ENCODE results near the gene CRABP2. TPM values are rescaled to one million over a fixed set of nuclear protein-coding genes. Genes with fewer than 3 reads are reported as not detected.

CRABP2 gene
- total RNA-seq, 1 donor from 2014 or later: 29.5 TPM

- no peak for DNase-seq (ENCODE audit: low read depth)
- TF ChIP-seq CTCF (IDR thresholded peaks at IDR 0.05; ENCODE audit: insufficient read depth, low read length, poor library complexity, severe bottlenecking): no peak
- H3K27me3 ChIP-seq (ENCODE audit: control insufficient read depth, insufficient read depth, low read length): no peaks in the 10 kb centered on the region
- H3K36me3 ChIP-seq (ENCODE audit: control insufficient read depth, insufficient read depth, low read length): no peaks in the 10 kb centered on the region
- no peak overlapping the region for H3K4me3 ChIP-seq (ENCODE audit: low read depth, low read length)
Observed at GRCh38 chr1:156721131-156721530, 15.7 kb upstream of the CRABP2 start.

DNA sequence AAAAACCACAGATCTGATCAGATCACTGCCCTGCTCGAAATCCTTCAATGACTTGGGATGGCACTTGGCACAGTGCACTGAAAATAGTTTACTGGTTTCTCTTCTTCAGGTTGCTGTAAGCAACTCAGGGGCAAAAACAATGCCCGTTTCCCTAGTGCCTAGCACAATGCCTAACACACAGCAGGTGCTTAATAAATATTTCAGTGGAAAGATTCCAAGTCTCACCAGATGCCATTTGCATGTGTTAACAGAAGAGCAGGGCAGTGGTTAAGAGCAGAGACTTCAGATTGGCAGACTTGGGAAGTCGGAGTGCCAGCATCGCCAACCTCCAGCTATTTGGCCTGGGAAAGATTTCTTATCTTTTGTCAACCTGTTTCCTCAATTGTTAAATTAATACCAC lies 12.0 kb upstream of the CRABP2 start:
- no peak overlapping the region for H3K4me3 ChIP-seq (ENCODE audit: low read depth, low read length)
- no peak for TF ChIP-seq CTCF (IDR thresholded peaks at IDR 0.05; ENCODE audit: insufficient read depth, low read length, poor library complexity, severe bottlenecking)
- H3K36me3 ChIP-seq (ENCODE audit: control insufficient read depth, insufficient read depth, low read length): no peaks in the 10 kb centered on the region
- no peaks in the 10 kb centered on the region for H3K27me3 ChIP-seq (ENCODE audit: control insufficient read depth, insufficient read depth, low read length)
- DNase-seq (ENCODE audit: low read depth): no peak

GRCh38 chr1:156714830-156715229 lies 9.4 kb upstream of the CRABP2 start:
- no peak for TF ChIP-seq CTCF (IDR thresholded peaks at IDR 0.05; ENCODE audit: insufficient read depth, low read length, poor library complexity, severe bottlenecking)
- DNase-seq (ENCODE audit: low read depth): no peak
- Histone ChIP-seq H3K36me3 (ENCODE audit: control insufficient read depth, insufficient read depth, low read length) (no peaks in the 10 kb centered on the region), H3K27me3 (ENCODE audit: control insufficient read depth, insufficient read depth, low read length) (no peaks in the 10 kb centered on the region), H3K4me3 (ENCODE audit: low read depth, low read length) (no peak overlapping the region)

GRCh38 chr1:156712626-156713025 lies 7.2 kb upstream of the CRABP2 start:
- no peaks in the 10 kb centered on the region for H3K36me3 ChIP-seq (ENCODE audit: control insufficient read depth, insufficient read depth, low read length)
- no peak overlapping the region for H3K4me3 ChIP-seq (ENCODE audit: low read depth, low read length)
- no peaks in the 10 kb centered on the region for H3K27me3 ChIP-seq (ENCODE audit: control insufficient read depth, insufficient read depth, low read length)
- no peak for TF ChIP-seq CTCF (IDR thresholded peaks at IDR 0.05; ENCODE audit: insufficient read depth, low read length, poor library complexity, severe bottlenecking)
- no peak for DNase-seq (ENCODE audit: low read depth)

- Histone ChIP-seq H3K36me3 (ENCODE audit: control insufficient read depth, insufficient read depth, low read length) (no peaks in the 10 kb centered on the region), H3K27me3 (ENCODE audit: control insufficient read depth, insufficient read depth, low read length) (no peaks in the 10 kb centered on the region), H3K4me3 (ENCODE audit: low read depth, low read length) (no peak overlapping the region)
- TF ChIP-seq CTCF (IDR thresholded peaks at IDR 0.05; ENCODE audit: insufficient read depth, low read length, poor library complexity, severe bottlenecking): no peak
- no peak for DNase-seq (ENCODE audit: low read depth)
Observed at GRCh38 chr1:156711011-156711817, 5.8 kb upstream of the CRABP2 start.
